MM.1S (cell line): ENCODE results near the gene TRPM2.

Experiments
- CTCF ChIP-seq: fragments of 300-600 bp; sonication (generic); IDR thresholded peaks from 2 replicates; pipeline ENCODE4 v1.5.1; 2016; ENCODE audit warnings: antibody characterized with exemption, low read length, mixed read lengths
- EZH2 ChIP-seq: fragments of 300-600 bp; sonication (generic); optimal IDR thresholded peaks from 2 replicates; pipeline ENCODE3; 2017; ENCODE audit warnings: low read depth, mild to moderate bottlenecking, antibody characterized with exemption, low read length, mixed read lengths

- TF ChIP-seq EZH2 = no peak
- no peak for TF ChIP-seq CTCF
These were observed 19.7 kb upstream of the TRPM2 start for GRCh38 chr21:44333509-44334328.
